ENCODE data around the gene ZFAND5. TPM values are rescaled to one million over a fixed set of nuclear protein-coding genes. Genes with fewer than 3 reads are reported as not detected.

The ZFAND5 gene
- total RNA-seq, 1 experiment from 2014 or later, result 90.3 TPM

DNA sequence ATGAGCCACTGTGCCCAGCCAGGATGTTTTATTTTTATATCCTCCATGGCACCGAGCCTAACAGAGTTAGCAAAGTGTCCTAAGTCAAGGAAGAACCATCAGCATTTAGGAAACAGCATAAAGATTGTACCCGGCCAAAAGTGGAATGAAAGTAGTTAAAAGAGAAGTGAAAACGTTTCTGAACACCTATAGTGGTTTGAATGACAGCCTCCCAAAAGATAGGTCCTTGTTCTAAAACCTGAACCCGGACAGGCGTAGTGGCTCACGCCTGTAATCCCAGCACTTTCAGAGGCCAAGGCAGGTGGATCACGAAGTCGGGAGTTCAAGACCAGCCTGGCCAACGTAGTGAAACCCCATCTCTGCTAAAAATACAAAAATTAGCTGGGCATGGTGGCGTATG, 37.4 kb downstream of the ZFAND5 start:
- Histone ChIP-seq H3K27ac (no peak overlapping the region), H3K27me3 (replicated peaks) (no peaks in the 10 kb centered on the region)

DNA sequence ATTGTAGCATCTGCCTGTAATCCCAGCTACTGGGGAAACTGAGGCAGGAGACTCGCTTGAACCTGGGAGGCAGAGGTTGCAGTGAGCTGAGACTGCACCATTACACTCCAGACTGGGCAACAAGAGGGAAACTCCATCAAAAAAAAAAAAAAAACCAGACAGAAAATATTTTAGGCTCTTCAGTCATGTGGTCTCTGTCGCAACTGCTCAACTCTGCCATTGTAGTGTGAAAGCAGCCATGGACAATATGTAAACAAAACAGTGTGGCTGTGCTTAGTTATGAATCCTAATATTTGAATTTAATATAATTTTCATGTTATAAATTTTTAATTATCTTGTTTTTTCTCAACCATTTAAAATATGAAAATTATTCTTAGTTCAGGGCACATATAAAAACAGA, 38.4 kb downstream of the ZFAND5 start:
- no peaks in the 10 kb centered on the region for H3K4me1 ChIP-seq (replicated peaks)
- H3K36me3 ChIP-seq, result no peaks in the 10 kb centered on the region
- no peak for DNase-seq (ENCODE audit: low read depth in 1 of 2, low spot score in 2 of 2)

More for the DNA sequence above, 37.4 kb downstream of the ZFAND5 start:
- H3K9me3 ChIP-seq (replicated peaks), result no peaks in the 10 kb centered on the region
- no peaks in the 10 kb centered on the region for H3K36me3 ChIP-seq
- no peak for DNase-seq (ENCODE audit: low read depth in 1 of 2, low spot score in 2 of 2)
- no peak overlapping the region for H3K4me3 ChIP-seq
- no peaks in the 10 kb centered on the region for H3K4me1 ChIP-seq (replicated peaks)

DNA sequence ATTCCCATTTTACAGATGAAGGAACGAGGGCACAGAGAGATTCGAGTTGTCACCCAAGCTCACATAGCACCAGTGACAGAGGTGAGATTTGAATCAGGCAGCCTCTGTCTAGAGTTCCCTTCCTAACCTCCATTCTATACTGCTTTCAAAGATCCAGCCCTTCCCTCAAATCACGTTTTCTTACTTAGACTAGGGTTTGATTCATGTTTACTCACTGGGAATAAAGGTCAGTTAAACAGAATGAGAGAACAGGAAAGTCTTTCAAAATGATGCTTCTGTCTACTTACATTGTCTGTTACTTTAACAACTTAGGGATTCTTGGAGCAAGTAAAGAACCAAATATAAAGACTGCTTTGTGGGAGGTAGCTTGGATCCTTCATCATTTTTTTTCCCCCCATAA, 40.0 kb downstream of the ZFAND5 start:
- H3K27ac ChIP-seq, result no peak overlapping the region
- no peaks in the 10 kb centered on the region for H3K4me1 ChIP-seq (replicated peaks)
- no peak for DNase-seq (ENCODE audit: low read depth in 1 of 2, low spot score in 2 of 2)
- no peaks in the 10 kb centered on the region for H3K27me3 ChIP-seq (replicated peaks)
- no peaks in the 10 kb centered on the region for H3K9me3 ChIP-seq (replicated peaks)
- H3K4me3 ChIP-seq, result no peak overlapping the region
- H3K36me3 ChIP-seq, result no peaks in the 10 kb centered on the region

More for the DNA sequence above, 38.4 kb downstream of the ZFAND5 start:
- Histone ChIP-seq H3K27ac (no peak overlapping the region), H3K9me3 (replicated peaks) (no peaks in the 10 kb centered on the region), H3K4me3 (no peak overlapping the region), H3K27me3 (replicated peaks) (no peaks in the 10 kb centered on the region)

DNA sequence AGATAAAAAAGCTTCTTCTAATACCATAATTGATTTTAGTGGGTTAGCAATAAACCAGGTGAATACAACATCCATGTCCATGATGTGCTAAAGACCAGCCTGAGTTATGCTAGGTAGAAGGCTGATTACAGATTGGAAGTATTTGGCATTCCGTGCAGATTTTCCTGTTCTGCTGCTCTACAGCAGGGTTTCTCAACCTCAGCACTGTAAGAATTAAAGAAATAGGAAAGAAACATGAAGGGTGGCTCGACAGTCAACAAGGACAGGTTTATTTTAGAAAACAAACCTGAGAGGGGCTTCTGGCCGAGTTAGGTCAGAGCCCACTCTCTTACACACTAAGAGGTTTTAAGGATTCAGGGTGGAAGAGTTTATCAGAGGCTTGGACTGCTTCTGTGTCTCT, 42.3 kb downstream of the ZFAND5 start:
- DNase-seq (ENCODE audit: low read depth in 1 of 2, low spot score in 2 of 2), result no peak
- H3K36me3 ChIP-seq, result no peaks in the 10 kb centered on the region
- no peak overlapping the region for H3K4me3 ChIP-seq
- no peaks in the 10 kb centered on the region for H3K9me3 ChIP-seq (replicated peaks)
- no peaks in the 10 kb centered on the region for H3K4me1 ChIP-seq (replicated peaks)
- no peaks in the 10 kb centered on the region for H3K27me3 ChIP-seq (replicated peaks)
- no peak overlapping the region for H3K27ac ChIP-seq

DNA sequence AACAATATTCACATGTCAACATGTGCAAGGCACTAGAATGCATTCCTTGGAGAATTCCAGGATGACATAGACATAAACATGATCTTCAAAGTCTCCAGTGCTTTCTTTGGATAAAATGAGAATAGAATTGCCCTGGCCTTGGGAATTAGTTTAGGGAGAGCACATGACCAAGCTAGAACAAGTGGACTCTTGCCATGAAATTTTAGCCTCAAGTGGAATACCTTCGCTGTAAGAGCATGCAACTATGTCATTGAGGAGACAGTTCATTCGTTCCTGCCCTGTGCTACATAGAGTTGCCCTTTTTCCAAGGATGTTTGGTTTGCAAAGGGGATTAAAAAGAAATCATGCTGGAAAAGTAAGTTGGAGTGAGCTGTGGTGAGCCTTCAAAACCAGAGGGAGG, 42.7 kb downstream of the ZFAND5 start:
- Histone ChIP-seq H3K27me3 (replicated peaks) (no peaks in the 10 kb centered on the region), H3K36me3 (no peaks in the 10 kb centered on the region), H3K4me1 (replicated peaks) (no peaks in the 10 kb centered on the region), H3K27ac (no peak overlapping the region), H3K9me3 (replicated peaks) (no peaks in the 10 kb centered on the region), H3K4me3 (no peak overlapping the region)
- peak in 1 of 2 experiments; percentile 10 for DNase-seq (ENCODE audit: low read depth in 1 of 2, low spot score in 2 of 2)

DNA sequence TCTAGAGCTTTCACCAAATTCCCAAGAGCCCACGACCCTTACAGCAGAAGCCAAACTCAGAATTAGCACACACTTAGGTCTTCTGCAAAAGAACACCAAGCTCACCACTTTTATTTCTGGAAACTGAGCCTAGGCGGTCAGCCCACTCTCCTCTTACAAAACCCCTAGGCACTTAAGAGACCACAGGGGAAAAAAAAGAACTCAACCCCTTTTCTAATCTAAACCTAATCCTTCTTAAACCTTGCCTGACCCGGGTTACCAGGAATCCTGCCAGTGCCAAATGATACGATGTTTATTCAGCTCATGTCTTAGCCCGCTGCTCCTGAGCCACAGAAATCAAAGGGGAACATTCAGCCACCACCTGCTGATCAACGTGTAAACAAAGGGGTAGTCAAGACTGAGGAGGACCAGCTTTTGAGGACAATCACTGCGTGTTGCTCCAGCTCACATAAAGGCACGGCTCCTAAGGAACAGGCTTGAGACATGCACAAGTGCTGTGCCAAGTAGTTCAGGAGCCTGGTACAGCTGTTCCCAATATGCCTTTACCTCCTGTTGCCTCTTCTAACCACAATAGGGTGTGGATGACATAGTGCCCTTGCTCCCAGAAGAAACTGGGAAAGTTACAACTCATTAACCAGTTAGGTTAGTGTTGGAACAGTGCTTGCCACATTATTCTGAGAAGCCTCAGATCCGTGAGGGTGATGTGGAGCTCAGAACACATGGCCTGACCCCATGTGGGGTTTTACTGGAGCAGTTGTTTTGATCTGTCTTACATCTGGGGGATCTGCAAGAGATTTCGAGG, 49.3 kb downstream of the ZFAND5 start:
- no peak for DNase-seq (ENCODE audit: low read depth in 1 of 2, low spot score in 2 of 2)
- no peak overlapping the region for H3K27ac ChIP-seq
- H3K4me3 ChIP-seq, result no peak overlapping the region
- peaks cover 14% of the 10 kb centered on the region; the same call in 1 of the 2 replicates for H3K4me1 ChIP-seq (replicated peaks)
- no peaks in the 10 kb centered on the region for H3K9me3 ChIP-seq (replicated peaks)
- no peaks in the 10 kb centered on the region for H3K27me3 ChIP-seq (replicated peaks)
- H3K36me3 ChIP-seq, result no peaks in the 10 kb centered on the region

DNA sequence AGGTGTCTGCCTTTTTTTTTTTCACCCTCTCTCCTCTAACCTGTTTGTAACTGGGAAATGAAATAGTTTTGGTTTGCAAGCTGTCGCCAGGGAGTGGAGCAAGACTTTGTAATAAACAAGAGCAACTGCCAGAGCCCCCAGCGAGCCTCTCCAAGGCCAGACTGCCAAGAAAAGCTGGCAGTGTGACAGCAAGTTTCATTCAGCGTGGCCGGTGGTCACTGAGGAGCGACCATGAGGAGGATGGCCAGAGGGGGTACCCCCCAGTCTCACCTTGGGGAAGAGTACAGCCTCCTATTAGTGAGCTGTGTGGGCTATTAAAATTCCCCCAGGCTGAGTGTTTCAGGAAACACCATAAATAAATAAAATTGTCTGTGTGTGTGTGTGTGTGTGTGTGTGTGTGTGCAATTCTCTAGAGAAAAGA, 49.9 kb downstream of the ZFAND5 start:
- peak; percentile 53 to 57 for DNase-seq (ENCODE audit: low read depth in 1 of 2, low spot score in 2 of 2)
- no peaks in the 10 kb centered on the region for H3K27me3 ChIP-seq (replicated peaks)
- peaks cover 14% of the 10 kb centered on the region; the same call in 1 of the 2 replicates for H3K4me1 ChIP-seq (replicated peaks)
- H3K27ac ChIP-seq, result no peak overlapping the region
- no peaks in the 10 kb centered on the region for H3K9me3 ChIP-seq (replicated peaks)
- H3K36me3 ChIP-seq, result no peaks in the 10 kb centered on the region
- no peak overlapping the region for H3K4me3 ChIP-seq

DNA sequence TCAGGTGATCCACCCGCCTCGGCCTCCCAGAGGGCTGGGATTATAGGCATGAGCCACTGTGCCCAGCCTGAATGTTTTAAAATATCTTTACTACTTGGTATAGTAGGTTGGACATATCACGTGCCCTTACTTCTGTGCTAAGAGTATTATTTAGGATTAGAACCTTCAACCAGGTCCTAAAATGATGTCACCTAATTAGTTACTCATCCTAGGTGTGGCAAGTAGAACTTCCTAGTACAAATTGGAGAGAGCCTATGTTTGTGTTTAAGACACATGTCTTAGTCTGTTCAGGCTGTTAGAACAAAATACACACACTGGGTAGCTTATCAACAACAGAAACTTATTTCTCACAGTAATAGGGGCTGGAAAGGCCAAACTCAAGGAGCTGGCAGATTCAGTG, 51.5 kb downstream of the ZFAND5 start:
- Histone ChIP-seq H3K9me3 (replicated peaks) (no peaks in the 10 kb centered on the region), H3K4me1 (replicated peaks) (peaks cover 14% of the 10 kb centered on the region; the same call in 1 of the 2 replicates), H3K36me3 (no peaks in the 10 kb centered on the region), H3K27ac (no peak overlapping the region), H3K27me3 (replicated peaks) (no peaks in the 10 kb centered on the region), H3K4me3 (no peak overlapping the region)
- no peak for DNase-seq (ENCODE audit: low read depth in 1 of 2, low spot score in 2 of 2)

DNA sequence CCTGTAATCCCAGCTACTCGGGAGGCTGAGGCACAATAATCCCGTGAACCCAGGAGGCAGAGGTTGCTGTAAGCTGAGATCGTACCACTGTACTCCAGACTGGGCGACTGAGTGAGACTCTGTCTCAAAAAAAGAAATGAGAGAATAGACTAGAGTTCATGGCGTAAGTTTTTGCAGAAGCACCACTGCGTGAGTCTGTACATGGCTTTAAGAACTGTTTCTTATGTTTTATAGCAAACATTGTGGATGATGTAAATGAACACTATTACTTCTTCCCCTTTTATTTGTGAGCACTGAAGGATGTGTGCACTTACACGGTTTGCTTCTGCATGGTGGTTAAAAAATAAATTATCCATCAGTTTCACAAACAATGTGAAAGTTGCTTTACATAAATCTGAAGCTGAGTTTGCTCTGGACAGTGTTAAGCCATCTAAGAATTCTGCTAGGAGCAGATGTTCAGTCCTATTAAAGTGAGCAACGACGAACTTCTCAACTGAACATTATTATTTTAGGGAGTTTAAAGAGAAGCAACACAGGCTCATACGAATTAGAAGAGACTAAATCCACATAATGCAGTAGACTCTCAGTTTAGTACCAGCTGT, 52.5 kb downstream of the ZFAND5 start:
- H3K27ac ChIP-seq, result no peak overlapping the region
- H3K27me3 ChIP-seq (replicated peaks), result no peaks in the 10 kb centered on the region
- no peak for DNase-seq (ENCODE audit: low read depth in 1 of 2, low spot score in 2 of 2)
- H3K4me1 ChIP-seq (replicated peaks), result peaks cover 14% of the 10 kb centered on the region; the same call in 1 of the 2 replicates
- H3K4me3 ChIP-seq, result no peak overlapping the region
- H3K36me3 ChIP-seq, result no peaks in the 10 kb centered on the region
- H3K9me3 ChIP-seq (replicated peaks), result no peaks in the 10 kb centered on the region

DNA sequence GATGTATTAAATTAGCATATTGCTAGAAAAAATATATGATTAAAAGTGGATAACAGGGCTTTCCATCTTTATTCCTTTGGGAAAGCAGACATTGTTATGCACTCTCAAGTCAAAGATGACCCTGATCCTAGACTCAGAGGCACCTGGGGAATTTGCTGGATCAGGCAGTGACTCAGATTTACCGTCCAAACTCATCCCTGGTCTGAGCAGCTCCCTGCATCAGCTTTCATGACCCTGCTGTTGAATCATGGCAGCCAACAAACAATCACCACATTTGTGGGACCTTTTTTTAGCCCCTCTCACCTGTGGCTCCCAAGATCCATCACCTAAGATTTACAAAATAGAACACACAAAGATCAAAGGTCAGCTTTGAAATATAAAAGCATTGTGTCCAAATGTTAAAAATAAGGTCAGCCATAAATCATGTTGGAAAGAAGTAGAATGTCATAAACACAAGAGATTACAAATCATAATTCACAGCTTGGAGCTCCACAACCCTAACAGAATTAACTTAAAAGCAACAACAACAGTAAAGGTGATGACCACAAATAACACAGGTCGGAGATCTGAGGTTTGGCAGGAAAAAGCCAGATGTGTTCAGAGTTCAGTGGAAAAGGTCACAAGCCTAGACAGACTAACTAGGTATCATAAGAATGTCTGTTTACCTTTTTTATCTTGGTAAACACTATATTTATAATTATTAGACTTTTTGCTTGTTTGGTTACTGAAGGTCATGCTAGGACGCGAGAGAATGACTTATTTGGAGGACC, 55.5 kb downstream of the ZFAND5 start:
- H3K27ac ChIP-seq, result no peak overlapping the region
- no peaks in the 10 kb centered on the region for H3K36me3 ChIP-seq
- H3K9me3 ChIP-seq (replicated peaks), result no peaks in the 10 kb centered on the region
- peaks cover 1% of the 10 kb centered on the region; the same call in 1 of the 2 replicates for H3K4me1 ChIP-seq (replicated peaks)
- H3K4me3 ChIP-seq, result no peak overlapping the region
- H3K27me3 ChIP-seq (replicated peaks), result no peaks in the 10 kb centered on the region
- no peak for DNase-seq (ENCODE audit: low read depth in 1 of 2, low spot score in 2 of 2)

DNA sequence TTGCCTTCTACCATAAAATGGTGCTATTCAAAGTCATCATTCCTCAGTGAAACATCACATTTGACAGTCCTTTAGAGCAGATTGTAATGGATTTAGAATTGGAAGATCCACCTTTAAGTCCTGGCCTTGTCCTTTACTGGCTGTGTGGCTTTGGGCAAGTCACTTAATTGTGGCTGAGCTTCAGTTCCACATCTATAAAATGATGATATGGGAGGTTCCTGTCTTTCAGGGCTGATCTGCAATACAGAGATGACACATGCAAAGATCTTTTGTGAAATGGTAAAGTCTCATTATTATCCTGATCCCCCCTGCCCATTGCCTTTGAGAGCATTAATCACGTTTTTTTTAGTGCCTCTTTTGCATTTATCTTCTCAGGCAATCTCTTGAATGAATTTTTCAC, 58.2 kb downstream of the ZFAND5 start:
- Histone ChIP-seq H3K4me1 (replicated peaks) (no peaks in the 10 kb centered on the region), H3K27me3 (replicated peaks) (no peaks in the 10 kb centered on the region), H3K27ac (no peak overlapping the region), H3K36me3 (no peaks in the 10 kb centered on the region), H3K4me3 (no peak overlapping the region), H3K9me3 (replicated peaks) (no peaks in the 10 kb centered on the region)
- DNase-seq (ENCODE audit: low read depth in 1 of 2, low spot score in 2 of 2), result no peak

DNA sequence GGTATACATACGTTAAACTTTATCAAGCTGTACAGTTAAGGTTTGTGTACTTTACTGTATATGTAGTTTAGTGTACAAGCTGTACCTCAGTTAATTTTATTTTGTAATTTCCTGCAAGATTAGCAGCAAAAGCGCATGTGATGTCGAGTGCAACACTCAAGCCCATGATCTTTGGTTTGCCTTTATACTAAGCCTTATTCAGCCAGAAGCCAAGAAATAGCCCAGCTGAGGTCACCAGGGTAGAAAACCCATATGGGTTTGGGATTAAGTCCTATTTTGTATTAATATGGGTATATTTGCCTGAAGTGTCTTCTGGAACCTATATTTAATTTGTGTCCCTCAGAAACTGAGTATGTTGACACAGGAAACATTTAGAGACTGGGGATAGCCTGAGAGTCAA, 59.3 kb downstream of the ZFAND5 start:
- Histone ChIP-seq H3K4me1 (replicated peaks) (no peaks in the 10 kb centered on the region), H3K9me3 (replicated peaks) (no peaks in the 10 kb centered on the region), H3K27ac (no peak overlapping the region), H3K36me3 (no peaks in the 10 kb centered on the region), H3K27me3 (replicated peaks) (no peaks in the 10 kb centered on the region), H3K4me3 (no peak overlapping the region)
- no peak for DNase-seq (ENCODE audit: low read depth in 1 of 2, low spot score in 2 of 2)

DNA sequence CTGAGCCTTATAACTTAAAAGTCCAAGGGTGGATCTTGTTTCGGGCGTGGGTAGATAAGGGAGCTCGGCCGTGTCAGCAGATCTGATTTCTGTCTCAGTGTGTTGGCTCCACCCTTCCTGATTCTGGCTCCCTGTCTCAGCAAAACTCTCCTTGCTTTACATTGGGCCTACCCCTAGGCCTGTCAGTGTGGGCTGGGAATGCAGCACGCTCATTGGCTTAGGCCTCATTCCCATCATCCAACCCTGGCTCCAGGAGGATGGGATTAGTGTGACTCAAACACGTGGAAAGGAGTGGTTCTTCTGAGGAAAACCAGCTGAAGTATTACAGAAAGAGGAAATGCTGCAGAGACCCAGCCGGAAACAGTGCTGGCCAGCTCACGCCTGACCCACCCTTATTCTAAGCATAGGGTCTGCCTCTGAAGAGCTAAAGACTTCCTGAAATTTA, 59.9 kb downstream of the ZFAND5 start:
- no peaks in the 10 kb centered on the region for H3K27me3 ChIP-seq (replicated peaks)
- H3K27ac ChIP-seq, result no peak overlapping the region
- H3K36me3 ChIP-seq, result no peaks in the 10 kb centered on the region
- no peak for DNase-seq (ENCODE audit: low read depth in 1 of 2, low spot score in 2 of 2)
- H3K4me3 ChIP-seq, result no peak overlapping the region
- H3K4me1 ChIP-seq (replicated peaks), result no peaks in the 10 kb centered on the region
- no peaks in the 10 kb centered on the region for H3K9me3 ChIP-seq (replicated peaks)

DNA sequence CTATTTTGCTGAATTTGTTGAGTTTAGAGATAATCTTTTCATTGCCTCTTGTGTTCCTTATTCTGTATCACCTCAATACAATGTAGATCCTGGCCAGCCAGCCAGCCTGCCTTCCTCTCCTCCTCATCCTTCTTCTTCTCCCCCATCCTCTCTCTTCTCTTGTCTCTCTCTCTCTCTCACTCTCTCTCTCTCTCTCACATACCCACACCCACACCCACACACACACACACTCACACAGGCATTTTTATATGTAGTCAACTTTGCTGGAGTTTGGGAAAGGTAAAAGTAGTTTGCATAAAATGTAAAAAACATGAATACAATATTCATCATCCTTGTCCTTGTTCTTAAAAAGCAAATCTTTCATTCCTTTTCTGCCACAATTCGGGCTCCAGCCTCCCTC, 60.5 kb downstream of the ZFAND5 start:
- H3K27ac ChIP-seq, result no peak overlapping the region
- H3K9me3 ChIP-seq (replicated peaks), result no peaks in the 10 kb centered on the region
- DNase-seq (ENCODE audit: low read depth in 1 of 2, low spot score in 2 of 2), result no peak
- H3K4me1 ChIP-seq (replicated peaks), result no peaks in the 10 kb centered on the region
- H3K4me3 ChIP-seq, result no peak overlapping the region
- H3K36me3 ChIP-seq, result no peaks in the 10 kb centered on the region
- H3K27me3 ChIP-seq (replicated peaks), result no peaks in the 10 kb centered on the region
